ENCODE measurements around the gene BAIAP2. TPM values are rescaled to one million over a fixed set of nuclear protein-coding genes. Genes with fewer than 3 reads are reported as not detected.

Gene BAIAP2
- total and polyA plus RNA-seq, 2 donors (not counting 3 experiments of a cell fraction or from before 2014, with no cell fraction given): 12.3 to 18.6 TPM

GRCh38 chr17:81108220-81108619, 73.3 kb downstream of the BAIAP2 start:
- BruUV-seq (replicated peaks): no TSS peak
- H3K79me2 ChIP-seq (ENCODE audit: control insufficient read depth, insufficient read depth, low read length): no peaks in the 10 kb centered on the region
- ChIA-PET CTCF (no interaction called here), POLR2A (no interaction called here)
- H3K9me3 ChIP-seq (replicated peaks; ENCODE audit: control insufficient read depth, insufficient read depth, low read length): no peaks in the 10 kb centered on the region
- no peak overlapping the region for H3K4me2 ChIP-seq (ENCODE audit: insufficient read depth, low read length)
- no peak overlapping the region for H3K9ac ChIP-seq (replicated peaks; ENCODE audit: extremely low read depth, insufficient read depth, low read length)
- FAIRE-seq (no peak), DNase-seq (ENCODE audit: low read depth, low spot score) (no peak)
- intact Hi-C loops (cut with micrococcal nuclease): no loop called here
- no peak overlapping the region for H3K27ac ChIP-seq (ENCODE audit: insufficient read depth, low read depth, low read length)
- H3K27me3 ChIP-seq (ENCODE audit: control insufficient read depth in 2 of 2, insufficient read depth in 2 of 2, low read length in 2 of 2): no peaks in the 10 kb centered on the region
- no peak for TF ChIP-seq CTCF (IDR thresholded peaks at IDR 0.05; ENCODE audit: extremely low read depth in 1 of 2, insufficient read depth in 1 of 2, low read depth in 1 of 2, low read length in 2 of 2)
- TF ChIP-seq POLR2A (IDR thresholded peaks at IDR 0.05; ENCODE audit: low read depth, low read length): no peak
- TF ChIP-seq EZH2 (IDR thresholded peaks at IDR 0.05; ENCODE audit: borderline replicate concordance, low read depth, low read length, severe bottlenecking): no peak
- no peak for TF ChIP-seq FOS (IDR thresholded peaks at IDR 0.05; ENCODE audit: borderline replicate concordance, insufficient read depth, low read length)
- TF ChIP-seq POLR2AphosphoS5 (IDR thresholded peaks at IDR 0.05; ENCODE audit: insufficient read depth, low read depth, low read length): no peak
- no peak for TF ChIP-seq MAX (IDR thresholded peaks at IDR 0.05; ENCODE audit: insufficient read depth, insufficient read length)
- TF ChIP-seq JUN (IDR thresholded peaks at IDR 0.05; ENCODE audit: borderline replicate concordance, insufficient read depth, insufficient read length, low read depth): no peak
- no peak for TF ChIP-seq MYC (IDR thresholded peaks at IDR 0.05; ENCODE audit: low read depth, low read length)
- TF ChIP-seq GATA2 (IDR thresholded peaks at IDR 0.05; ENCODE audit: insufficient read depth, insufficient read length, low read depth, low read length): no peak
- no peaks in the 10 kb centered on the region for H3K36me3 ChIP-seq (ENCODE audit: control insufficient read depth in 2 of 2, extremely low read depth in 1 of 2, insufficient read depth in 2 of 2, low read length in 2 of 2)
- H3K9me1 ChIP-seq (replicated peaks; ENCODE audit: control insufficient read depth, extremely low read depth, insufficient read depth, low read length): no peaks in the 10 kb centered on the region
- dilution Hi-C loops (cut with MboI; ENCODE audit: extremely low pct_ligation_motif_present, low sequenced_read_pairs): no loop called here
- H2AFZ ChIP-seq (ENCODE audit: low read depth, low read length): no peak overlapping the region
- no peaks in the 10 kb centered on the region for H3K4me1 ChIP-seq (ENCODE audit: control insufficient read depth, extremely low read depth, insufficient read depth, low read length)
- H3K4me3 ChIP-seq (replicated peaks in 1 of 3; ENCODE audit: insufficient read depth in 1 of 3, low read depth in 1 of 3, low read length in 3 of 3): no peak overlapping the region
- H4K20me1 ChIP-seq (replicated peaks; ENCODE audit: control insufficient read depth, extremely low read depth, insufficient read depth, low read length): no peaks in the 10 kb centered on the region

Measured in endothelial cell of umbilical vein (primary cell).